HG02678 (cell line): Measurements from ENCODE around the gene SEMA5A.

ENCODE experiments used
- ATAC-seq: cut with Tn5 transposase; IDR thresholded peaks from one replicate; pipeline ENCODE4 v1.9.1; 2021; ENCODE audit warnings: mild to moderate bottlenecking, moderate library complexity; ENCODE audit not compliant: unreplicated experiment

SEMA5A gene

GRCh38 chr5:9551567-9552537 lies 6.0 kb upstream of the SEMA5A start:
- ATAC-seq, result no peak

- ATAC-seq, result no peak
Observed at GRCh38 chr5:9549941-9550340, 4.1 kb upstream of the SEMA5A start.

GRCh38 chr5:9547122-9547947 lies 1.5 kb upstream of the SEMA5A start:
- ATAC-seq, result no peak

- ATAC-seq, result peak; percentile 6
Observed at GRCh38 chr5:9545136-9545991, 511 bp downstream of the SEMA5A start.

- peak; percentile 73 for ATAC-seq
Observed at GRCh38 chr5:9544502-9545135, 1.3 kb downstream of the SEMA5A start.

GRCh38 chr5:9544056-9544455 lies 1.8 kb downstream of the SEMA5A start:
- peak; percentile 7 for ATAC-seq

GRCh38 chr5:9543311-9543920 lies 2.5 kb downstream of the SEMA5A start:
- ATAC-seq, result no peak

GRCh38 chr5:9540791-9541190 lies 5.1 kb downstream of the SEMA5A start:
- ATAC-seq, result no peak

- no peak for ATAC-seq
Observed at GRCh38 chr5:9538504-9538903, 7.4 kb downstream of the SEMA5A start.

- ATAC-seq, result peak; percentile 44
Observed at GRCh38 chr5:9537223-9538141, 8.4 kb downstream of the SEMA5A start.

GRCh38 chr5:9536717-9537116 lies 9.2 kb downstream of the SEMA5A start:
- ATAC-seq, result no peak

- no peak for ATAC-seq
Observed at GRCh38 chr5:9534881-9535517, 10.9 kb downstream of the SEMA5A start.

GRCh38 chr5:9533562-9534364 lies 12.1 kb downstream of the SEMA5A start:
- no peak for ATAC-seq

GRCh38 chr5:9533096-9533495 lies 12.8 kb downstream of the SEMA5A start:
- no peak for ATAC-seq

- no peak for ATAC-seq
Observed at GRCh38 chr5:9529513-9529912, 16.4 kb downstream of the SEMA5A start.

GRCh38 chr5:9529041-9529480 lies 16.8 kb downstream of the SEMA5A start:
- no peak for ATAC-seq

- ATAC-seq, result no peak
Observed at GRCh38 chr5:9524941-9525340, 20.9 kb downstream of the SEMA5A start.
